ENCODE results near the gene ARMH2.
"Not testable (repeated sequence)": the region's sequence is repeated elsewhere in the genome, so short reads cannot be mapped to it uniquely, and the experiment has no call there.

The ARMH2 gene

GRCh38 chr6:24761851-24762250 is 36.9 kb downstream of the ARMH2 start:
- no peak for FAIRE-seq

- FAIRE-seq: no peak
Measured at GRCh38 chr6:24761193-24761835, 37.4 kb downstream of the ARMH2 start.

GRCh38 chr6:24760210-24760609 is 38.5 kb downstream of the ARMH2 start:
- no peak for FAIRE-seq

GRCh38 chr6:24759718-24760117 is 39.0 kb downstream of the ARMH2 start:
- FAIRE-seq: no peak

GRCh38 chr6:24757611-24758010 is 41.1 kb downstream of the ARMH2 start:
- FAIRE-seq: no peak

GRCh38 chr6:24755279-24755678 is 43.4 kb downstream of the ARMH2 start:
- FAIRE-seq: no peak

- not testable (repeated sequence) for FAIRE-seq
Measured at GRCh38 chr6:24754378-24754777, 44.3 kb downstream of the ARMH2 start.

- no peak for FAIRE-seq
Measured at GRCh38 chr6:24753545-24753944, 45.2 kb downstream of the ARMH2 start.

- no peak for FAIRE-seq
Measured at GRCh38 chr6:24752917-24753492, 45.7 kb downstream of the ARMH2 start.

GRCh38 chr6:24752503-24752902 is 46.2 kb downstream of the ARMH2 start:
- no peak for FAIRE-seq

- not testable (repeated sequence) for FAIRE-seq
Measured at GRCh38 chr6:24750878-24751277, 47.8 kb downstream of the ARMH2 start.

GRCh38 chr6:24749297-24749696 is 49.4 kb downstream of the ARMH2 start:
- FAIRE-seq: no peak
